ENCODE measurements around the gene BIRC2.

GRCh38 chr11:102416976-102417375 lies 70.0 kb downstream of the BIRC2 start:
- no peak for TF ChIP-seq CTCF (conservative IDR thresholded peaks at IDR 0.05; ENCODE audit: low read depth, low read length)
- TF ChIP-seq EZH2 (IDR thresholded peaks at IDR 0.05; ENCODE audit: borderline replicate concordance, low read depth, low read length, poor library complexity, severe bottlenecking) = no peak
